ENCODE data around the gene DNAJC30.

Gene DNAJC30

DNA sequence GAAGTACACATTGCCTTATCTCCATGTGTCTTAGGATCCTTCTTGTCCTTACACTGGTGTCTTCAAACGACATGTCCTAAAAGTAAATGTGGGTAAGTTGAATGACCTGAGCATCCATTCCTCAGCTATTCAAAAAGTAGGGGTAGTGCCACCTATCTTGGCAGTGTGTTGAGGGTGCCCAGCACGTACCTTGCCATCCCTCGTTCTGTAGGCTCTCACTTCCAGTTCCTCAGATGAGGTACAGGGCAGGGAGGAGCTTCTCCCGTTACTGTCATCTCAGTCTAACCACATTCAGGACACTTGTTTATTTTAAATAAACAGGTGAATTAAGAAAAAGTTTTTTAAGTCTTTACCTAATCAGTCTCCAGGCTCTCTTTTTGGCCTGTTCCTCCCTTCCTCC, 13.1 kb upstream of the DNAJC30 start:
- FAIRE-seq: no peak
- DNase-seq (ENCODE audit: insufficient read length, low spot score): no peak
- no peak for TF ChIP-seq CTCF (IDR thresholded peaks at IDR 0.05; ENCODE audit: insufficient read depth, missing control alignments)

DNA sequence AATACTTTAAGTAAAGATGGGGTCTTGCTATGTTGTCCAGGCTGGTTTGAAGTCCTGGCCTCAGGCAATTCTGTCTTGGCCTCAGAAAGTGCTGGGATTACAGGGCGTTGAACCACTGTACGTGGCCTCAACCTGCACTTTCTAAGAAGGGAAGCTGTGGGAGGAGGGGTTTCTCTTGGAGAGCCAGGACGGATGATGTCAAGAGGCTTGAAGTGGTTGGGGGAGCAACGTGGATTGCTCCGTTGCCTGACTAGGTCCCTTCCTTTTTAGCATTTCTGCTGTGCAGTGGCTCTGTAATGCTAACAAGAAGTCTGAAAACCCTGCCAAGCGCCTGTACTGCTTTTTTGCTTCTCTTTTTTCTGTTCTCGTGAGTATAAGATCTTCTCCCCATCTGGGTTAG, 7.4 kb upstream of the DNAJC30 start:
- DNase-seq (ENCODE audit: insufficient read length, low spot score) (no peak), FAIRE-seq (no peak)
- no peak for TF ChIP-seq CTCF (IDR thresholded peaks at IDR 0.05; ENCODE audit: insufficient read depth, missing control alignments)

DNA sequence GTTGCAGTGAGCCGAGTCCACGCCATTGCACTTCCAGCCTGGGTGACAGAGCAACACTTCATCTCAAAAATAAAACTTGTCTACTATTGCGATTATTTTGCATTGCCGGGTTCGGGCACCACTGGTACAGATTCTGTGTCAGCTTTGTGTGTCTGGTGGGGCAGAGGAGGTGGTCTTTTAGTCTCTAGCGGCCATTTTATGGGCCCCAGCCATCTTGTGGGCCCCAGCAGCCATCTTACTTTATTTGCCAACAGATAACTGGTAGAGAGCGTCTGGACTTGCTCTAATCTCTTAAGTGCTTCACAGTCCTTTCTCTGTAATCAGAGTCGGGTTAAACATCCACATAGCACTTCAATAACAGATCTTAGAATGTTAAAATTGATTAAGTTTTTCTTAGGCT, 5.0 kb upstream of the DNAJC30 start:
- FAIRE-seq (no peak), DNase-seq (ENCODE audit: insufficient read length, low spot score) (no peak)
- TF ChIP-seq CTCF (IDR thresholded peaks at IDR 0.05; ENCODE audit: insufficient read depth, missing control alignments): no peak

GRCh38 chr7:73685311-73685710, 2.1 kb upstream of the DNAJC30 start:
- DNase-seq (ENCODE audit: insufficient read length, low spot score) (no peak), FAIRE-seq (no peak)
- TF ChIP-seq CTCF (IDR thresholded peaks at IDR 0.05; ENCODE audit: insufficient read depth, missing control alignments): no peak

DNA sequence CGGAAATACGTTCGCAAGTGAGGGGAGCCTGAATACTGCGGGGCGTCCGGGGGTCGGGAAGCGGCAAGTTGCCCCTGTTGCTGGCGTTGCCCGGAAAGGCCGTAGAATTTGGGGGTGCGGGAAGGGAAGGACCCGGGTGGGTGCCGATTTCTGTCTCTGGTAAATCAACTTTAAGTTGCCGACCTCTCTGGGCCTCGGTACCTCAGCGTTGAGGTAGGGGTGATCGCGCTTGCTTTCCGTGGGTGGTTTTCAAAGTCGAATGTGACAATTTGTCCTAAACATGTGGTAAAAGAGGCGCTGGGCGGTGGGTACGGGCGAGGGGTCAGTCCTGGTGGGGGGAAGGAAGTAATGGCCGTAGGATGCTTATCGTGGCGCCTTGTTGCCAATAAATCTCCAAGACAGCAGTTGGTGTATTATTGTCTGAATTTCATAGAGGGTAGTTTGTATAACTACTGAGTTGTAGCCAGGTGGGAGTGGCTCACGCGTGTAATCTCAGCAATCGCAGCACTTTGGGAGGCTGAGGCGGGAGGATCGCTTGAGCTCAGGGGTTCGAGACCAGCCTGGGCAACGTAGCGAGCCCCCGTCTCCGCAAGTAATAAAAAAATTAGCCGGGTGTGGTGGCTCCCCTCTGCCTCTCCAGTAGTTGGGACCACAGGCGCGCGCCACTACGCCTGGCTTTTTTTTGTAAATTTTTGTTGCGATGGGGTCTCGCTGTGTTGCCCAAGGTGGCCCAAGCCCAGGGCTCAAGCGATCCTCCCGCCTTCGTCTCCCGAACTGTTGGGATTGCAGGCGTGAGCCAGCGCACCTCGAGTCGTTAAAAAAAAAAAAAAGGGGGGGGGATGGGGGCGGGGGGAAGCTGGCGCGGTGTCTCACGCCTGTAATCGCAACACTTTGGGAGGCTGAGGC, 788 bp upstream of the DNAJC30 start:
- FAIRE-seq (no peak), DNase-seq (ENCODE audit: insufficient read length, low spot score) (no peak)
- no peak for TF ChIP-seq CTCF (IDR thresholded peaks at IDR 0.05; ENCODE audit: insufficient read depth, missing control alignments)

GRCh38 chr7:73682745-73683055, 553 bp downstream of the DNAJC30 start:
- no peak for TF ChIP-seq CTCF (IDR thresholded peaks at IDR 0.05; ENCODE audit: insufficient read depth, missing control alignments)
- DNase-seq (ENCODE audit: insufficient read length, low spot score) (no peak), FAIRE-seq (no peak)

- FAIRE-seq: no peak
- no peak for TF ChIP-seq CTCF (IDR thresholded peaks at IDR 0.05; ENCODE audit: insufficient read depth, missing control alignments)
- DNase-seq (ENCODE audit: insufficient read length, low spot score): no peak
Observed at GRCh38 chr7:73681031-73681430, 2.2 kb downstream of the DNAJC30 start.

Data from D721Med (cell line).